OCI-LY3 (cell line): ENCODE results near the gene TCEA2.

Experiments used
- CTCF ChIP-seq: fragments of 200-600, 300-600 bp; sonication (generic); IDR thresholded peaks from 2 replicates; pipeline ENCODE4 v1.5.1; 2014; ENCODE audit warnings: antibody characterized with exemption, low read length, low read depth
- EZH2phosphoT487 ChIP-seq: fragments of 200-600 bp; shearing (Covaris generic); IDR thresholded peaks from 2 replicates; pipeline ENCODE4 v1.6.1; 2018; ENCODE audit warnings: antibody characterized with exemption, mixed run types, low read depth

- TF ChIP-seq CTCF (peak; percentile 81), EZH2phosphoT487 (no peak)
Observed at GRCh38 chr20:64057628-64058498, 5.1 kb upstream of the TCEA2 start.
